Measurements from ENCODE around the gene ASB3.

The ASB3 gene

GRCh38 chr2:53632714-53633113 is 154.0 kb downstream of the ASB3 start:
- TF ChIP-seq TAF1 (IDR thresholded peaks at IDR 0.05; ENCODE audit: borderline replicate concordance, insufficient read depth, low read length) (no peak), REST (IDR thresholded peaks at IDR 0.05; ENCODE audit: insufficient read depth in 1 of 2, low read depth in 2 of 2, low read length in 2 of 2) (no peak), FOXP2 (optimal IDR thresholded peaks at IDR 0.05; ENCODE audit: borderline replicate concordance, extremely low read depth, extremely low read length, insufficient read depth) (no peak), POLR2AphosphoS5 (IDR thresholded peaks at IDR 0.05; ENCODE audit: low read depth, low read length) (no peak), SIN3A (IDR thresholded peaks at IDR 0.05; ENCODE audit: borderline replicate concordance, insufficient read depth, low read length) (no peak)

- TF ChIP-seq FOXP2 (optimal IDR thresholded peaks at IDR 0.05; ENCODE audit: borderline replicate concordance, extremely low read depth, extremely low read length, insufficient read depth), result no peak
- TF ChIP-seq REST (IDR thresholded peaks at IDR 0.05; ENCODE audit: insufficient read depth in 1 of 2, low read depth in 2 of 2, low read length in 2 of 2), result no peak
- no peak for TF ChIP-seq TAF1 (IDR thresholded peaks at IDR 0.05; ENCODE audit: borderline replicate concordance, insufficient read depth, low read length)
- no peak for TF ChIP-seq SIN3A (IDR thresholded peaks at IDR 0.05; ENCODE audit: borderline replicate concordance, insufficient read depth, low read length)
- TF ChIP-seq POLR2AphosphoS5 (IDR thresholded peaks at IDR 0.05; ENCODE audit: low read depth, low read length), result no peak
Measured at GRCh38 chr2:53632126-53632460, 154.7 kb downstream of the ASB3 start.

GRCh38 chr2:53631313-53632125 is 155.2 kb downstream of the ASB3 start:
- TF ChIP-seq TAF1 (IDR thresholded peaks at IDR 0.05; ENCODE audit: borderline replicate concordance, insufficient read depth, low read length) (no peak), SIN3A (IDR thresholded peaks at IDR 0.05; ENCODE audit: borderline replicate concordance, insufficient read depth, low read length) (no peak), REST (IDR thresholded peaks at IDR 0.05; ENCODE audit: insufficient read depth in 1 of 2, low read depth in 2 of 2, low read length in 2 of 2) (no peak), FOXP2 (optimal IDR thresholded peaks at IDR 0.05; ENCODE audit: borderline replicate concordance, extremely low read depth, extremely low read length, insufficient read depth) (no peak), POLR2AphosphoS5 (IDR thresholded peaks at IDR 0.05; ENCODE audit: low read depth, low read length) (no peak)

GRCh38 chr2:53630026-53630606 is 156.6 kb downstream of the ASB3 start:
- TF ChIP-seq FOXP2 (optimal IDR thresholded peaks at IDR 0.05; ENCODE audit: borderline replicate concordance, extremely low read depth, extremely low read length, insufficient read depth), result no peak

- no peak for TF ChIP-seq TAF1 (IDR thresholded peaks at IDR 0.05; ENCODE audit: borderline replicate concordance, insufficient read depth, low read length)
- TF ChIP-seq POLR2AphosphoS5 (IDR thresholded peaks at IDR 0.05; ENCODE audit: low read depth, low read length), result no peak
- no peak for TF ChIP-seq SIN3A (IDR thresholded peaks at IDR 0.05; ENCODE audit: borderline replicate concordance, insufficient read depth, low read length)
- TF ChIP-seq REST (IDR thresholded peaks at IDR 0.05; ENCODE audit: insufficient read depth in 1 of 2, low read depth in 2 of 2, low read length in 2 of 2), result no peak
- no peak for TF ChIP-seq FOXP2 (optimal IDR thresholded peaks at IDR 0.05; ENCODE audit: borderline replicate concordance, extremely low read depth, extremely low read length, insufficient read depth)
Measured at GRCh38 chr2:53629501-53629900, 157.3 kb downstream of the ASB3 start.

Data from PFSK-1 (cell line).